ENCODE results near the gene KDM4C.
"Not testable (repeated sequence)": the region's sequence is repeated elsewhere in the genome, so short reads cannot be mapped to it uniquely, and the experiment has no call there.

KDM4C gene

GRCh38 chr9:6757456-6758247 is at the start of gene KDM4C:
Gene KDM4C (plus strand): TSS chr9:6757973. CDS start chr9:6792989, 35,016 bp downstream.
- DNase-seq, result peak; percentile 82 to 85

DNA sequence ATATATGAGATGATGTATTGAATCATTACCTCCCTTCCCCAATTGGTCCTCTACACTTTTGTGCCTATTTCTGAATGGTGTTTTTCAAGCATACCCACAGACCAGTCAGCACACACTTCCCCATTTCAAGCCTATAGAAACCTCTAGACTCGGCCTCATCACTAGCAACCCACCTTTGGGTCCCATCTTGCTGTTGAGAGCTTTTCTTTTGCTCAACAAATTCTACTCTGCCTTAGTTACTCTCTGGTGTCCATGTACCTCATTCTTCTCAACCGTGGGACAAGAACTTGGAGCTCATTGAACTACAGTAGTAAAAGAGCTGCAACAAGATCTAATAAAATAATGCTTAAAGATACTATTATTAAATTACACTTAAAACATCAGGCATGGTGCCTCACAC is 49.0 kb upstream of the KDM4C start:
- no peak for DNase-seq

DNA sequence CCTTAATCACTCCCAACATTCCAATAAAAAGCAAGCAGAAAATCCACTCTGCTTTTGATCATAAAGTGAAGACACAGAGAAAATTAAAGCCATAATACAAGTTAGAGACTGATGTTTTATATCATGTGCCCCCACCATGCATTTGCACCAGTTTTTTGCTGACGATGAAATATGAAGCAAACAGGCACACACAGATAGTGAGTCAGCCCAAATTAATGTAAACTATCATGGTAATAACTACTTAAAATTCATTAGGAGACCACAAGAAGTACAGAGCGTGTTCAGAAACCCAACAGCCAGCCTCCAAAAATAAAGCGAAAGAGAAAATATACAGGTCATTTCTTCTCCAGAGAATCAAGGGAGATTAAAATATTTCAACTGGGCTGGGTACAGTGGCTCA is 46.4 kb upstream of the KDM4C start:
- no peak for DNase-seq

DNA sequence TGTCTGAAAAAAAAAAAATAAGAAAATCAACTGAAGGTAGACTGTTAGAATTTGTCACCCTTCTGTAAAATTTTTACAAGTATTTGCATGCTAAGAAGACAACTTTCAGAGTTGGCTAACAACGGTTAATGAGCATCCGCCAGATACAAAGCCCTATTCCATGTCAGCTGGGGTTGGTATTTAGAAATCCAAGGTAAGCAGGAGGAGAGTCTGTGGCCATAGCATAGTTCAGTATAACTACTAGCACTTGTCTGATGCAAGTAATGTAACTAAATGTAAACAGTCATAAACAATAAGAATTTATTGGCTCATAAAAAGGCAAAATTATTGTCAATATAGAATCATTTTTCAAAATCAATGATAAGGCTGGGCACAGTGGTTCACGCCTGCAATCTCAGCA is 45.7 kb upstream of the KDM4C start:
- DNase-seq, result no peak

DNA sequence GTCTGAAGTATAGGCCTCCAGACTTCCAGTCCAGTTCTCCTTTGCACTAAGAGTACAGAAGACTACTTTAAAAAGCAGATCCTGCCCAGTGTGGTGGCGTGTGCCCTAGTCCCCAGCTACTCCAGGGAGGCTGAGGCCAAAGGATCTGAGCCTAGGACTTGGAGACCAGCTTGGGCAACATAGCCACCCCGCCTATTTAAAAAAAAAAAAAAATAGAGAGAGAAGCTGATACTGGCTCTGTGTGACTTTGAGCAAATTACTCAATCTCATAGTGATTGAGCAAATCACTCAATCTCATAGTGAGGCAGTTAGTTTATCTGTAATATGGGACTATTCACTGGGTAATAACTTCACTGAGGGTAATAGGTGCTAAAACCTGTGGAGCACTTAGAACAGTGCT is 43.6 kb upstream of the KDM4C start:
- no peak for DNase-seq

DNA sequence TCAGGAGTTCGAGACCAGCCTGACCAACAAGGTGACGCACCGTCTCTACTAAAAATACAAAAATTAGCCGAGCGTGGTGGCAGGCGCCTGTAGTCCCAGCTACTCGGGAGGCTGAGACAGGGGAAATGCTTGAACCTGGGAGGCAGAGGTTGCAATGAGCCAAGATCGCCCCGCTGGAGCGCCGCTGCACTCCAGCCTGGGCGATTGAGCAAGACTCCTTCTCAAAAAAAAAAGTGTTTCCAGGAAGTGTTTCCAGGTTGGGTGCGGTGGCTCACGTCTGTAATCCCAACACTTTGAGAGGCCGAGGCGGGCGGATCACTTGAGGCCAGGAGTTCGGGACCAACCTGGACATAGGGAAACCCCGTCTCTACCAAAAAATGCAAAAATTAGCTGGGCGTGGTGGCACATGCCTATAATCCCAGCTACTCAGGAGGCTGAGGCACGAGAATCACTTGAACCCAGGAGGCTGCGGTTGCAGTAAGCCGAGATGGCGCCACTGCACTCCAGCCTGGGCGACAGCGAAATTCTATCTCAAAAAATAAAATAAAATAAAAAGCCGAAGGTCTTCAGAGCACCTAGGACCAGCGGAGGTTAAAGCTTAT is 42.5 kb upstream of the KDM4C start:
- DNase-seq, result not testable (repeated sequence)

- no peak for DNase-seq
These were observed 41.8 kb upstream of the KDM4C start for GRCh38 chr9:6715755-6716643.

DNA sequence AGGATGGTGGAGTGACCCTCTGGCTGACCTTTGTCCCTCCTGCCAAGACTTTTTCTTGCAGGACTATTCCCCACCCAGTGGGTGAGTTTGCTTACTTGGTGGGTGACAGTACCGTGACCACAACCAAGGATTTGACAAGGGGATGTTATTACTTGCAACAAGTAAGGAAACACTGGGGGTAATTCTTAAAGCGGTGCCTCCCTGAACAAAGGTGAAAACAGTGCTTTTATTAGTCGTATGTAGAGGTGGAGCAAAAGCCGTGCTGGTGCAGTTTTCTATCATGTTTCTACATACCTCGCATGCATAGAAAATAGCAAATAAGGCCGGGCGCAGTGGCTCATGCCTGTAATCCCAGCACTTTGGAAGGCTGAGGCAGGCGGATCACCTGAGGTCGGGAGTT is 41.0 kb upstream of the KDM4C start:
- DNase-seq, result no peak

DNA sequence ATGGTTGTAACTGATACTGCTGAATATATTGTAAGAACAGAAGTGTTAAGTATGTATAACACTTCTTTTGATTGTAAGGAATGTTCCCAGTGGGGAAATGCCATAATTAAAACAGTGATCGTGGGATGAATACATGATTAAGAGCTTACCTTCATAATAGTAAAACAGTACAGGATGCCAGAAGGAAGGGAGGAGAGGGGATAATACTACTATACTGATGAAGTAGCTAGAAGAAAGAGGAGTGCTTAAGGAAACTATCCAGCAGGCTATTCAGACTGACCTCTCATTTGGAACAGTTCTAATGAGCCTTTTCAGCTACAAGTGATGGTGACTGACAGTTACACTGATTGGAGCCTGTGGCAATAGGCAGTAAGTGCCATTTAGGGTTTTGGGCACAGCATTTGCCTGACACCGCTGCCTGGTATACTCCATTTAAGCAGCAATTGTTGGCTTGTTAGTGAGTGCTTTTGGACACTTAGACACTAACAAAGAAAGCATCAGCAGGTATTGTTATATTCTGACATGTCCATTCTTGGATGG is 33.8 kb upstream of the KDM4C start:
- no peak for DNase-seq

- no peak for DNase-seq
These were observed 24.5 kb upstream of the KDM4C start for GRCh38 chr9:6733257-6733656.

DNA sequence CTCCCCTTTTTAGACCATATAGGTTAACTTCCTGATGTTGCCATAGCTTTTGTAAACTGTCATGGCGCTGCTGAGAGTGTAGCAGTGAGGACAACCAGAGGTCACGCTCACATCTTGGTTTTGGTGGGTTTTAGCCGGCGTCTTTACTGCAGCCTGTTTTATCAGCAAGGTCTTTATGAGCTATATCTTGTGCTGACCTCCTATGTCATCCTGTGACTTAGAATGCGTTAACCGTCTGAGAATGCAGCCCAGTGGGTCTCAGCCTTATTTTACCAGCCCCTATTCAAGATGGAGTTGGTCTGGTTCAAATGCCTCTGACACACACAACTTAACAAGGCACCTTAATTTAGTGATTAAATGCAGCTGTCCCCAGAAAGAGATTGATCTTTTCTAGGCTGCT is 23.9 kb upstream of the KDM4C start:
- DNase-seq, result no peak

DNA sequence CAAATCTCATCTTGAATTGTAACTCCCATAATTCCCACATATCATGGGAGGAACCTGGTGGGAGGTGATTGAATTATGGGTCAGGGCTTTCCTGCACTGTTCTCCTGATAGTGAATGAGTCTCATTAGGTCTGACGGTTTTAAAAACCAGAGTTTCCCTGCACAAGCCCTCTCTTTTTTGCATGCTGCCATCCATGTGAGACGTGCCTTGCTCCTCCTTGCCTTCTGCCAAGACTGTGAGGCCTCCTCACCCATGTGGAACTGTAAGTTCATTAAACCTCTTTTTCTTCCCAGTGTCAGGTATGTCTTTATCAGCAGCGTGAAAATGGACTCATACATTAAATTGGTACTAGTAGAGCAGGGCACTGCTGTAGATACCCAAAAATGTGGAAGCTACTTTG is 22.4 kb upstream of the KDM4C start:
- no peak for DNase-seq

GRCh38 chr9:6739218-6739617 is 18.6 kb upstream of the KDM4C start:
- no peak for DNase-seq

GRCh38 chr9:6748861-6749260 is 8.9 kb upstream of the KDM4C start:
- DNase-seq, result not testable (repeated sequence)

DNA sequence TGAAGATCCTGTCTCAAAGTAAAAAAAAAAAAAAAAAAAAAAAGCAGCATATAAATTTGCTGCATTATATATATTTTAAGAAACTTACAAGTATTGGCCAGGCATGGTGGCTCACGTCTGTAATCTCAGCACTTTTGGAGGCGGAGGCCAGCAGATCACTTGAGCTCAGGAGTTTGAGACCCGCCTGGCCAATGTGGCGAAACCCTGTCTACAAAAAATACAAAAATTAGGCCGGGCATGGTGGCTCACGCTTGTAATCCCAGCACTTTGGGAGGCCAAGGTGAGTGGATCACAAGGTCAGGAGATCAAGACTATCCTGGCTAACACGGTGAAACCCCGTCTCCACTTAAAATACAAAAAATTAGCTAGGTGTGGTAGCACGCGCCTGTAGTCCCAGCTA is 2.9 kb upstream of the KDM4C start:
- DNase-seq, result not testable (repeated sequence)

DNA sequence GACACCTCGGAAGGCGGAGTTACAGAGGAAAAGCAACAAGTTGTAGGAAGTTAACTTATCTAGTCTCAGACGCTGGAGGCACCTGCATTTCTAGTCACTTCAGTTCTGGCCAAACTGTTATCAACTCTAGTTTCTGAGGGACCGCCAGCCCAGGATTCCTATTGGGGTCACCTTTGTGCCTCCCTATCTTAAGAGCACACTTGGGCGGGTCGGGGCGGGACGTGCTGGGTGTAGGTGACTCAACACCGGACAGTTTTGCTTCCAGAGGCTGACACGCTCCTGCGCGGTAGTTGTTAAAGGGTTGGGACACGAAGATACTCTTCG is 679 bp upstream of the KDM4C start:
- DNase-seq, result peak; percentile 8 to 40

GRCh38 chr9:6758248-6758497 is 400 bp downstream of the KDM4C start:
- no peak for DNase-seq

GRCh38 chr9:6758498-6759184 is 868 bp downstream of the KDM4C start:
- peak in 1 of 2 experiments; percentile 14 for DNase-seq

GRCh38 chr9:6759185-6759977 is 1.6 kb downstream of the KDM4C start:
- no peak for DNase-seq

- DNase-seq, result no peak
These were observed 3.5 kb downstream of the KDM4C start for GRCh38 chr9:6761306-6761705.

DNA sequence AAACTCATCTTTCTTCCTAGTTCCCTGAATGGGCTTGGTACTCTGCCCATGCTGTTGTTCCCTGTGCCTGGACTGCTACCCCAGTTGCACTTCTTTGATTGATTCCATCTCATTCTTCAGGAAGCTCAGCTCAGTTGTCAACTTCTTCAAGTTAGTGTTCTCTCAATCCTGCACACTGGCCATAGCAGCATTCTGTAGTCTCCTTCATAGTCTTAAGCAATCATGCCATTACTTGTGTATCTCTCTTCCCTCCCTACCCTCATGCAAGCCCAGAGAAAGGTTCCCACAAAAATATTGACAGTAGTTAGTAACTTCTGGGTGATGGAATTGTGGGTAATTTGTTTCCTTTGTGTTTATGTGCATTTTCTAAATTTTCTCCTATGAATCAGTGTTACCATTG is 5.5 kb downstream of the KDM4C start:
- DNase-seq, result no peak

GRCh38 chr9:6764011-6764410 is 6.2 kb downstream of the KDM4C start:
- no peak for DNase-seq
